ENCODE results near the gene ZSCAN10. TPM values are rescaled to one million over a fixed set of nuclear protein-coding genes. Genes with fewer than 3 reads are reported as not detected.
A peak's percentile ranks its signal among the peaks of the same experiment; 100 is the strongest.

ZSCAN10 gene
- total RNA-seq, 3 donors from 2014 or later (not counting 1 experiment from before 2014, with no cell fraction given): 0.65 to 0.96 (median 0.77) TPM

DNA sequence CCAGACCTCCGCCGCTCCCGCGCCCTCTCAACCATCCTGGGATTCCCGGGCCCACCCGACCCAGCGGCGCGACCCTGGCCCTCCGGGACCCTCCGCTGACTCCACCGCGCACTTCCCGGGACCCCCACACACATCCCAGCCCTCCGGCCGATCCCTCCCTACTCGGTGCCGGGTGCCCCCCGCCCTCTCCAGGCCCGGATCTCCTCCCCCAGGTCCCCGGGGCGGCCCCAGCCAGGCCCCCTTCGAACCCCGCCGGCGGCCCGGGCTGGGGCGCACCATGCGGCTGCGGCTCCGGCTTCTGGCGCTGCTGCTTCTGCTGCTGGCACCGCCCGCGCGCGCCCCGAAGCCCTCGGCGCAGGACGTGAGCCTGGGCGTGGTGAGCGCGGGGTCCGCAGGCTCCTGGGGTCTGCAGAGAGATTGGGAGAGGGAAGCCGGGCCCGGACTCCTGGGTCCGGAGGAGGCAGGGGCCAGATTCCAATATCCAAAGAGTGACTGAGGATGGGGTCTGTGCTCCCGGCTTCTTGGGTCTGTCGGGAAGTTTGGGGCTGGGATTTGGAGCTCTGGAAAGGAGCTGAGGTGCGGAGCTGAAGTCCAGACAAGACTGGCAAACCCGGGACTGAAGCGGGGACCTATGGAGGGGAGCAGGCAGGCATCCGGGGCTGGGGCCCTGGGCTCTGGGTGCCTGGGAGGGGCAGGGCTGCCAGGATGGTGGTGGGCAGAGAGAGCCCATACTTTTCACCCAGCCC, 52.3 kb downstream of the ZSCAN10 start:
- Histone ChIP-seq H3K36me3 (ENCODE audit: control insufficient read depth, insufficient read depth, low read length) (no peaks in the 10 kb centered on the region), H3K27me3 (ENCODE audit: control insufficient read depth, insufficient read depth, low read length) (peaks cover 34% of the 10 kb centered on the region), H3K4me3 (ENCODE audit: low read length) (no peak overlapping the region), H3K27ac (ENCODE audit: low read length) (no peak overlapping the region), H3K4me1 (ENCODE audit: control insufficient read depth, insufficient read depth, low read length) (peaks cover 63% of the 10 kb centered on the region), H3K9me3 (ENCODE audit: control insufficient read depth, insufficient read depth, low read length) (no peaks in the 10 kb centered on the region)
- intact Hi-C loops (cut with micrococcal nuclease): no loop called here
- Mint-ChIP-seq H3K9me3 (no peaks in the 10 kb centered on the region), H3K27me3 (ENCODE audit: low read depth in 2 of 2) (peaks cover 24 to 30% of the 10 kb centered on the region in 2 donors), H3K4me1 (peaks cover 27 to 35% of the 10 kb centered on the region in 2 donors), H3K27ac (no peak overlapping the region), H3K4me3 (peak overlapping the region; percentile 9), H3K36me3 (no peaks in the 10 kb centered on the region)
- TF ChIP-seq, protein P1, sequence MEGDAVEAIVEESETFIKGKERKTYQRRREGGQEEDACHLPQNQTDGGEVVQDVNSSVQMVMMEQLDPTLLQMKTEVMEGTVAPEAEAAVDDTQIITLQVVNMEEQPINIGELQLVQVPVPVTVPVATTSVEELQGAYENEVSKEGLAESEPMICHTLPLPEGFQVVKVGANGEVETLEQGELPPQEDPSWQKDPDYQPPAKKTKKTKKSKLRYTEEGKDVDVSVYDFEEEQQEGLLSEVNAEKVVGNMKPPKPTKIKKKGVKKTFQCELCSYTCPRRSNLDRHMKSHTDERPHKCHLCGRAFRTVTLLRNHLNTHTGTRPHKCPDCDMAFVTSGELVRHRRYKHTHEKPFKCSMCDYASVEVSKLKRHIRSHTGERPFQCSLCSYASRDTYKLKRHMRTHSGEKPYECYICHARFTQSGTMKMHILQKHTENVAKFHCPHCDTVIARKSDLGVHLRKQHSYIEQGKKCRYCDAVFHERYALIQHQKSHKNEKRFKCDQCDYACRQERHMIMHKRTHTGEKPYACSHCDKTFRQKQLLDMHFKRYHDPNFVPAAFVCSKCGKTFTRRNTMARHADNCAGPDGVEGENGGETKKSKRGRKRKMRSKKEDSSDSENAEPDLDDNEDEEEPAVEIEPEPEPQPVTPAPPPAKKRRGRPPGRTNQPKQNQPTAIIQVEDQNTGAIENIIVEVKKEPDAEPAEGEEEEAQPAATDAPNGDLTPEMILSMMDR (IDR thresholded peaks at IDR 0.05): no peak
- peak in 1 of 3 donors; percentile 48 for ATAC-seq
- peak; percentile 16 to 36 for DNase-seq
- 3% methylated on average over 54 of the region's 54 CpGs for WGBS (ENCODE audit: insufficient coverage)

DNA sequence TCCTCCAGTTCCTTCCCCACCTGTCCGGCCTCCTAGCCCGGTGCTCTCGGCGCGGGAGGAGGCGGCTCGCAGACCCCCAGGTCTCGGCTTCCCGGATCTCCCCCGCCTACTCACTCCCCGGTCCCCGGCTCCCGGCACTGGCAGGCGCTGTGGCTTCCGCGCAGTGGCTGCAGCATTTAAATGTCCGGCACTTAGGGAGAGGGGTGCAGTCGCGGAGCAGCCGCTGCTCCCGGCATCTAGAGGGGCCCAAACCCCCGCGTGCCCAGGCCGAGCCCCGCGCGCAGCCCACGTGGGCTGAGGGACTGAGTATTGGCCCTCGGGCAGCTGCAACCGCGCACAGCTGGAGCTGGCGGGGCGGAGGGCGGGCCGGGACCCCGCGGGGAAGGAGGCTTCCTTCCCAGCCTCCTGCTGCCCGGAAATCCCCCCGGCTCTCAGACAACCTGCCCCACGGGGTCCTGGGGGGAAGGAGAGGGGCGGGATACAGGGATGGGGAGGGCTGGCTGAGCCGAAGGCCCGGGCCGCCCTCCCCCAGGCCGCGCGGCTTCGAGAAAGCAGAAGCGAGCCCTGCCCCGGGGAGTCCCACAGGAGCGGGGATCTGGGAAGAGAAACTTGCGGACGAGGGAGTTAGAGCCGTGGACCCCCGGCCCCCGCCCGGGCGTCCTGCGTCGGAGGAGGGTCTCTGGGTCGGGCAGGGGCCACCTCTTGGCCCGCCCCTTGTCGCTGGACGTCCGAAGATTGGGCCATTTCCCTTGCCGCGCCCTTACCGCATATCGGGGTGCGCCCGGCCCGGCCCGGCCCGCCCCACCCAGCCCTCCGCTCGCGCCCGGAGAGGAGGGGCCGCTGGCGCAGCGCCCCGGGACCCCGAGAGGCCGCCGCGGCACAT, 53.1 kb downstream of the ZSCAN10 start, which contains the start of gene MMP25:
MMP25 (plus strand) TSS at position 804 of the 883 bp plus-strand sequence. CDS start 357 bp downstream, outside the sequence.
- Histone ChIP-seq H3K4me3 (ENCODE audit: low read length) (peak within 1 kb of the TSS; percentile 34), H3K9me3 (ENCODE audit: control insufficient read depth, insufficient read depth, low read length) (no peaks in the 10 kb centered on the region), H3K36me3 (ENCODE audit: control insufficient read depth, insufficient read depth, low read length) (no peaks in the 10 kb centered on the region), H3K27ac (ENCODE audit: low read length) (no peak within 1 kb of the TSS), H3K27me3 (ENCODE audit: control insufficient read depth, insufficient read depth, low read length) (peaks cover 34% of the 10 kb centered on the region), H3K4me1 (ENCODE audit: control insufficient read depth, insufficient read depth, low read length) (peaks cover 56% of the 10 kb centered on the region)
- H3K36me3 Mint-ChIP-seq: no peaks in the 10 kb centered on the region
- TF ChIP-seq, protein P1 (IDR thresholded peaks at IDR 0.05): no peak
- peaks cover 24 to 30% of the 10 kb centered on the region in 2 donors for H3K27me3 Mint-ChIP-seq (ENCODE audit: low read depth in 2 of 2)
- intact Hi-C loops (cut with micrococcal nuclease): no loop called here
- H3K27ac Mint-ChIP-seq: no peak within 1 kb of the TSS
- ATAC-seq (peak; percentile 36 to 57 (median 41)), DNase-seq (peak in 1 of 2 donors; percentile 19)
- no peaks in the 10 kb centered on the region for H3K9me3 Mint-ChIP-seq
- H3K4me3 Mint-ChIP-seq: peak within 1 kb of the TSS; percentile 67
- H3K4me1 Mint-ChIP-seq: peaks cover 22 to 35% of the 10 kb centered on the region in 2 donors
- under 1% methylated on average over 84 of the region's 86 CpGs for WGBS (ENCODE audit: insufficient coverage)

DNA sequence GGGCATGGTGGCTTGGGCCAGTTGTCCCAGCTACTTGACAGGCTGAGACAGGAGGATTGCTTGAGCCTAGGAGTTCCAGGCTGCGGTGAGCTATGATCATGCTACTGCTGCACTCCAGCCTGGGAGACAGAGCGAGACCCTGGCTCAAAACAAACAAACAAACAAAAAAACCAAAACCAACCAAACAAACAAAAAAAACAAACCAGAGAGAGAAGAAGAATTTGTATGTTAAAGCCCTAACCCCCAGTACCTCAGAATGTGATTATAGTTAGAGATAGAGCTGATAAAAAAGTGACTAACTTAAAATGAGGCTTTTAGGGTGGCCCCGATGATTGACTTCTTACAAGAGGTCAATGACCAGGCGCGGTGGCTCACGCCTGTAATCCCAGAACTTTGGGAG, 54.4 kb downstream of the ZSCAN10 start:
- WGBS (ENCODE audit: insufficient coverage): 92% methylated on average over 5 of the region's 6 CpGs
- no peaks in the 10 kb centered on the region for H3K9me3 Mint-ChIP-seq
- intact Hi-C loops (cut with micrococcal nuclease): no loop called here

More for the DNA sequence above, 54.4 kb downstream of the ZSCAN10 start:
- Mint-ChIP-seq H3K36me3 (no peaks in the 10 kb centered on the region), H3K27ac (no peak overlapping the region), H3K27me3 (ENCODE audit: low read depth in 2 of 2) (peaks cover 30% of the 10 kb centered on the region in 2 donors), H3K4me1 (peaks cover 17 to 30% of the 10 kb centered on the region in 2 donors), H3K4me3 (peak overlapping the region; percentile 67)
- Histone ChIP-seq H3K36me3 (ENCODE audit: control insufficient read depth, insufficient read depth, low read length) (no peaks in the 10 kb centered on the region), H3K9me3 (ENCODE audit: control insufficient read depth, insufficient read depth, low read length) (no peaks in the 10 kb centered on the region), H3K4me1 (ENCODE audit: control insufficient read depth, insufficient read depth, low read length) (peaks cover 44% of the 10 kb centered on the region), H3K4me3 (ENCODE audit: low read length) (no peak overlapping the region), H3K27ac (ENCODE audit: low read length) (no peak overlapping the region), H3K27me3 (ENCODE audit: control insufficient read depth, insufficient read depth, low read length) (peaks cover 38% of the 10 kb centered on the region)
- TF ChIP-seq, protein P1 (IDR thresholded peaks at IDR 0.05): no peak
- ATAC-seq: no peak
- no peak for DNase-seq

Measured in natural killer cell (primary cell).